Stimulated activated CD8-positive, alpha-beta memory T cell treated with anti-CD3 and anti-CD28 coated beads, Interleukin-15, amount 100 ng/mL, for 1 hour (primary cell): Measurements from ENCODE around the gene PLOD2.
"Not testable (repeated sequence)": the region's sequence is repeated elsewhere in the genome, so short reads cannot be mapped to it uniquely, and the experiment has no call there.

Experiments used
- DNase-seq: peaks from one replicate; pipeline ENCODE4 v3.0.0-alpha.2; 2020; ENCODE audit warnings: low read depth

The PLOD2 gene

GRCh38 chr3:146138902-146139301 lies 22.1 kb downstream of the PLOD2 start:
- no peak for DNase-seq

GRCh38 chr3:146136647-146137046 lies 24.3 kb downstream of the PLOD2 start:
- DNase-seq, result no peak

DNA sequence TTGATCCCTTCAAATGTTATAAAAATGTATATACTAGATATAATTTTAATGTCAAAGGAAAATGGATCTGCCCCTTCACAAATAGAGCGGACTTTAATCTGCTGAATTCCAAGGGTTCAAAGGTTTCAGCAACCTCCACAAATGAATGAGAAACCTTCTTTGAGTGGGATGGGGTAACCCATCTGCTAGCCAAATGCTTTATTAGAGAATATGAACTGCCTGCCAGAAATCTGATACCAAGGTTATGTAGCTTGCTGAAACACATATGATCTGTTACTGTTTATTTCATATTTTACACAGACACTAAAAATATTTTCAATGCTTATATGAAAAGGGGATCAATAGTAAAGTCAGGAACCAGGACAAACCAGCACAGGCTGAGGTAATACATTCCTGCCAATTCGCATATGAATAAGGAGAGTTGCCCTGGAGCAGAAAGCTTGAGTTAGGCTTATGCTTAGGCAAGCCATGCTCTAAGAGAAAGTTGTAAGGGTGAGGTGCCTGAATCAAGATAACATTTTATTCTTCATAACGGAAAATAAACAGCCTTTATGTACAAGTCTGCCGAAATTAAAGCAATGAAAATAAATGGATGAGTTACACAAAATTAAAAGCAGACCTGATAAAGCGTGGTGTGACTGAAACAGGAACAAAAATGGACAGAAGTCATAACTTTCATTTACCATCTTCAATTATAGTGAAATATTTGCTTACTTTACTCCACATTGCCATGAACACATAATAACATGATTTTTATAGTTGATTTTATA lies 26.5 kb downstream of the PLOD2 start:
- no peak for DNase-seq

DNA sequence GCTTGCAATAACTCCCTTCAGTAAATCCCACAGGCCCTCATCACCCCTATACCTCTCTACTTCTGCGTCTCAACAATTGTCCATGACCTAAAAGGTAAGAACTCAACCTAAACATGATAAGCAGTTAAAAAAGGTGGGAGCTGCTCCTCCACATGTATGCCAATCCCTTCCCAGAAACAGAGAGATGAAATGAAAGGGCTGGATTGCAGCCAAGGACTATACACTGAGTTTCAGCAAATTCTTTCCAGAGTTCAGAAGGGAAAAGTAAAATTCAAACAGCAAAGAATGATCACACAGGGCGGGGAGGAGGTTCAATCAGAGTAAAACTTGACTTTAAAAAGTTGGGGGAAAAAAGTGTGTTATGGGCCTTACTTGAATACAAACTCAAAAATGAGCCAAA lies 27.5 kb downstream of the PLOD2 start:
- no peak for DNase-seq

- no peak for DNase-seq
Observed at GRCh38 chr3:146131616-146132410, 29.2 kb downstream of the PLOD2 start.

GRCh38 chr3:146130881-146131371 lies 30.1 kb downstream of the PLOD2 start:
- DNase-seq, result no peak

GRCh38 chr3:146129750-146130149 lies 31.2 kb downstream of the PLOD2 start:
- no peak for DNase-seq

- no peak for DNase-seq
Observed at GRCh38 chr3:146128939-146129338, 32.0 kb downstream of the PLOD2 start.

DNA sequence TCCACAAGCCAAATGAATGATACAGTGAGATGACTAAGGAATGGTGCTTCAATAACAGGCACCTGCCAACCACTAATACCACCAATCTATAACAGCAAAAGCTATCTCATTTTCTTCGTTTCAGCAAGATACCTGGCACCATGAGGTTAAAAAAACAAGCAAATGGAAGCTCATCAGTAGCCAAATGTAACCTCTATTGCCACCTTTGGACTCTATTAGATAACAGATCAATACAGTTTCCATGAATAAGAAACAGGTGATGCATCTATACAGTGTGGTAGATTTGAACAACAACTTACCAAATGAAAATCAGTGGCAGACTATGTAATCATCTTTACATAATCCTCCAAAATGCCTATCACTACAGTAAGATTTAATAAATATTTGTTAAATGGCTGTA lies 32.8 kb downstream of the PLOD2 start:
- no peak for DNase-seq

GRCh38 chr3:146125951-146126350 lies 35.0 kb downstream of the PLOD2 start:
- no peak for DNase-seq

- no peak for DNase-seq
Observed at GRCh38 chr3:146124126-146124801, 36.7 kb downstream of the PLOD2 start.

GRCh38 chr3:146117406-146118285 lies 43.3 kb downstream of the PLOD2 start:
- DNase-seq, result no peak

DNA sequence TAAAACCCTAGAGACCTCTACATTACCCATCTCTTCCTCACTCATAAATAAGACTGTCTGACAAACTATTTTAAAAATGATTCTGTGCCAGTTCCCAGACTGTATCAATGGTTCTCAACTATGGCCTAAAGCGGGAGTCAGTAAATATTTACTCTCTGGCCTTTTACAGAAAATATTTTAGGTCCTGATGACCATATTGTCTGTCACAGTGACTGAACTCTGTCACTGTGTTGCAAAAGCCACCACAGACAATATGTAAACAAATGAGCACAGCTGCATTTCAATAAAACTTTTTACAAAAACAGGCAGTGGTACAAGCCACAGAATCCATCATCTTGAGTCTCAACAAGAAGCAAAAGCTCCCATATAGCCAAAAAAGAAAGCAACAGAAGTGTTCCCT lies 45.4 kb downstream of the PLOD2 start:
- no peak for DNase-seq

DNA sequence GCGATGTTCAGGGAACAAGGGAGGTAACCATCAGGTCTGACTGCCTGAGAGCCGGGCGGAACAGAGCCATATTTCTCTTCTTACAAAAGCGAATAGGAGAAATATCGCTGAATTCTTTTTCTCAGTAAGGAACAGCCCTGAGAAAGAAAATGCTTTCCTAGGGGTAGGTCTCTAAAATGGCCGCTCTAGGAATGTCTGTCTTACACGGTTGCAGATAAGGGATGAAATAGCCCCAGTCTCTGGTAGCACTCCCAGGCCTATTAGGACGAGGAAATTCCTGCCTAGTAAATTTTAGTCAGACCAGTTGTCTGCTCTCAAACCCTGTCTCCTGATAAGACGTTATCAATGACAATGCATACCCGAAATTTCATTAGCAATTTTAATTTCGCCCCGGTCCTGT lies 47.2 kb downstream of the PLOD2 start:
- not testable (repeated sequence) for DNase-seq

- DNase-seq, result no peak
Observed at GRCh38 chr3:146111337-146111736, 49.6 kb downstream of the PLOD2 start.

DNA sequence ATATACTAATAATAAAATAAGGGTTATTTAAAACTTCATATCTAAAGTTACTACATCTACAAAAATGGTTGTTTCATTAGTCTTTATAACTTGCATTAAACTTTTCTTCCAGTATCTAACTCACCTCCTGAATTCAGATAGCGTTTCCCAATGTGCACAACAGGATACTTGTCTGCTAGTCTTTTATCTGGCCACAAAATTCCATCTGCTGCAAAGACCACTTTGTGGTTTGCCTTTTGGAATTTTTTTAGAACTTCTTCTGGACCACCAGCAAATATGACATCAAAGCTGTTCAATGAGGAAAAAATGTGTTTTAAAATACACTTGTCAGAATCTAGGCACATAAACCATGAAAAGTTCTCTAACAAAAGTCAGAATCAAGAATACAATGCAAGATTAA lies 50.8 kb downstream of the PLOD2 start:
- DNase-seq, result no peak

DNA sequence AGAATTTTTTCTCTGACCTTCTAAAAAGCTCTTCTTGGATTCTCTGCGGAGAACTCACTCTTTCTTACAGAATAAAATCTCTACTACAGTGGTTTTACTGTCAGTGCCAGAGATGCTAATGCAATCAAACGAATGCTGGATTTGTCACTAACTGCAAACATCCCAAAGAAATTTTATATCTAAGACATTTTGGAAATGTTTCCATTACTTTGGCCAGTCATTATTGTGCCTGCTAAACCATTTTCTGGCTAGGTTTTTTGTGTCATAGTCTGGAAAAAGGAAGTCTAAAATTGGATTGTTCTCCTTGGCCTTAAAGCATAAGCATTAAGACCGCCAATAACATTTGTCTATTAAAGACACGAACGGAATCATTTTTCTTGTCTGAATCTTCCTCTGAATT lies 54.0 kb downstream of the PLOD2 start:
- no peak for DNase-seq

- DNase-seq, result no peak
Observed at GRCh38 chr3:146104068-146104467, 56.9 kb downstream of the PLOD2 start.

- DNase-seq, result no peak
Observed at GRCh38 chr3:146102885-146103284, 58.1 kb downstream of the PLOD2 start.

DNA sequence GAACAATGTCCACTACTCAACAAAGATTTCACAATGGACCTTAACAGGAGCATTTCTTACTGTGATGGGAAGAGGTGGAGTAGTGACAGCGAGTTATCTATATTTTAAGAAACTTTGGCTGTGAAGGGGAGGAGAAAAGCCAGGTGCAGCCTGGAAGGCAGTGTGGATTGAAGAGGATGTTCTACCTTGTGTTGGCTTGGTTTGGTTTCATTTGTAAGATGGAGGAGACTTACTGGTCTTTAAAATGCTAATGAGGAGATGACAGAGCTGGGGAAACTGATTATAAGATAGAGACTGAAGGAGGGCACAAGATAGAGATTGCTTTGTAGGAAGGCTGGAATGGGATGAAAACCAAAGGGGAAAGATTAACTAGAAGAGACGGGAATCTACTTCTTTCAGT lies 59.4 kb downstream of the PLOD2 start:
- DNase-seq, result no peak

- DNase-seq, result no peak
Observed at GRCh38 chr3:146100825-146101444, 60.0 kb downstream of the PLOD2 start.
